ENCODE results near the gene GNPTG.

GRCh38 chr16:1335996-1336395 lies 15.7 kb upstream of the GNPTG start:
- no peak for TF ChIP-seq CTCF (conservative IDR thresholded peaks at IDR 0.05)
- TF ChIP-seq EZH2 (IDR thresholded peaks at IDR 0.05; ENCODE audit: low read depth), result no peak
